ENCODE measurements around the gene FOXO6.

The FOXO6 gene

DNA sequence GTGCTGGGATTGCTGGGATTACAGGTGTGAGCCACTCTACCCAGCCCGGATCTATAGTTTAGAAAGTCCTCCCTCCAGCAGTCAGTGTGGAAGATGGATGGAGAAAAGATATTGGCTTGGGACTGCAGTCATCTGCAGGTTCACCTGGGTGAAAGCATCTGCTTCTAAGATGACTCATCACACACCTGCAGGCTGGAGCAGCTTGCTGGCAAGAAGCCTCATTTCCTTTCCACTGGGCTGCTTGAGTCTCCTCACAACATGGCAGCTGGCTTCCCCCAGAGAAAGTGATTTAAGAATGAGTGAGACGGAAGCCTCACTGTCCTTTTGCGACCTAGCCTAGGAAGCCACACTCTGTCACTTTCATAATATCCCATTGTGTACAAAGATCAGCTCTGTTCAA, 50.0 kb downstream of the FOXO6 start:
- DNase-seq: no peak

DNA sequence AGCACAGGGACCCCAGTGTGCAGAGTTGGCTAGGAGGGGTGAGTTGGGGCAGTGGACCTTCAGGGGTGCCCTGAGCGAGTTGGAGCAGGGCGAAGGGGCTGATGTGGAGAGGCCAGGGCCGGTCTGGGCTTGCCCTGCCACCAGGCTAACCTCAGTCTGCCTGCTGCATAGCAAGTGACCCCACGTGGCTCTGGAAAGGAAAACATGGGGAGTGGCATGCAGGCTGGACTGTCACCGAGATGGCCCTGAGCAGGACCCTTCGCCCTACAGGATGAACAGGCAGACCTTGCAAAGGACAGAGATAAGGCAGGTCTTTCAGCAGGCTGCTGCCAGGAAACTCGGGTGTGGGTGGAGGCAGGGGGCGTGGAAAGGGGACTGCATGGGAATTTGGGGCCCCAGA, 51.5 kb downstream of the FOXO6 start:
- DNase-seq: no peak

DNA sequence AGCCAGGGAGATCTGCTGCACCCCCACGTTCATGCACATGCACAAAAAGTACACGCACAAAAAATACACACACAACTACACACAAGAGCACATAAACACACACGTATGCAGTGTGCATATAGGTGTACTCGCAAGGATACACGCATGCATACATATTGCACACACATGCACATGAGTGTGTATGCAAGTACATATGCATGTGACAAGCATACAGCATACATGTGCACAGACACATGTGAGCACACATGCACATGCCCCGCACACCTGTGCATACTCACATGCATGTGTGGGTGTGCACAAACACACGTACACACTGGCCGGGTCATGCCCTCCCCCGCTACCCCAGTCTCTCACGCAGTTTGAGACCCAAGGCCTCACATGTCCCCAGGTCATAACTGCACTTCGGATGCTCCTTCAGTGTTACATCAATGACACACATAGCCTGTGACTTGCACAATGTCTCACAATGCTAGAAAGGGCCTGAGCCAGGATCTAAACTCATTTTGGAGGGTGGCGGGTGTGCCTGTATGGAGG, 52.6 kb downstream of the FOXO6 start:
- no peak for DNase-seq

DNA sequence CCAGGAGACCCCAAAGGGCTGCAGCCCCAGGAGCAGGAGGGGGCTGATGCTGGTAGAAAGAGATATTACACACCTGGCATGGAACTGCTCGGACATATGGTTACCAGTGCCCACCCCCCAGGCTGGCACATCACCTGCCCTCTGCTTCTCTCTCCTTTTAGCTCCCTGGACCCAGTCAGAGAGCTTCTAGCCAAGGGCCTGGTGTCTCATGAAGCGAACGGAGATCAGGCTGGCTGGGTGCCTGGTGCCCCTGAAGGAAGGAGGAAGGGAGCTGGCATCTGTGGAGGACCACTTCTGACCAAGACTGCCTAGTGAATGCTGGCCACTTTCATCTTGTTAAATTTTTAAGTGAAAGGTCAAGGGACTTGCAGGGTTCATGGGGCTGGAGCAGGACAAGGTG, 53.1 kb downstream of the FOXO6 start:
- no peak for DNase-seq

- DNase-seq: no peak
These were observed 53.6 kb downstream of the FOXO6 start for GRCh38 chr1:41414716-41415306.

DNA sequence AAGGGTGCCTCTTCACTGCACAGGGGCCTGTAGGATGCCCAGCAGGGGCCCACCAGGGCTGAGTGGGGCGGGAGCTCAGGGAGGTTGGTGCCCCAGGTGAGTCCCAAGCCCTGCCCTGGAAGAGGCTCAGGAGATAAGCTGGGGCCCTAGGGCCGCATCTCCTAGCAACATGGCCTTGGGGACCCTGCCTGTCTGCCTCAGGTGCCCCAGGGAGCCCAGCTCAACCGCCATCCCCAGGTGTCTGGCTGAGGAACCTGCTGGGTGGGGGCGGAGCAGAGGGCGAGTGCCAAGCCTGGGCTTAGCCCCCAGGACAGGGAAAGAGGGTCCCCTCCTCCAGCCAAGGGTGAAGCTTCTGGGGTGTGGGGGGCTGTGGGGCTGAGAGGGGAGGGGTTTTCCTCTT, 54.8 kb downstream of the FOXO6 start:
- DNase-seq: no peak

- DNase-seq: peak; percentile 80
These were observed 55.5 kb downstream of the FOXO6 start for GRCh38 chr1:41416552-41417334.

DNA sequence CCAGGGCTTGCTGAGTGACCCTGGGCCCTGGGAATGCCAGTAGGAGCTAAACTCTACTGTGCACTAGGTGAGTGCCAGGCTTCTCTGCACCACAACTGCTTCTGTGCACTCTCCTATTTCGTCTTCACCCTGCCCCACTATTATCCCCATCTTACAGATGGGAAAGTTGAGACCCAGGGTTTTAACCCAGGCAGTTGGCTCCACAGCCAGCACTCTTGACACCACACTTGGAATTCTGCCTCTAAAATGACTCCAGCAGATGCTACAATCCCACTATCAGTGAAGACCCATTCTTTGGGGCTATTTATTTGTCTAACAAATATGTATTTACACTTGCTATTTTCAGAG, 56.1 kb downstream of the FOXO6 start:
- DNase-seq: no peak

- DNase-seq: no peak
These were observed 56.5 kb downstream of the FOXO6 start for GRCh38 chr1:41417746-41418145.

DNA sequence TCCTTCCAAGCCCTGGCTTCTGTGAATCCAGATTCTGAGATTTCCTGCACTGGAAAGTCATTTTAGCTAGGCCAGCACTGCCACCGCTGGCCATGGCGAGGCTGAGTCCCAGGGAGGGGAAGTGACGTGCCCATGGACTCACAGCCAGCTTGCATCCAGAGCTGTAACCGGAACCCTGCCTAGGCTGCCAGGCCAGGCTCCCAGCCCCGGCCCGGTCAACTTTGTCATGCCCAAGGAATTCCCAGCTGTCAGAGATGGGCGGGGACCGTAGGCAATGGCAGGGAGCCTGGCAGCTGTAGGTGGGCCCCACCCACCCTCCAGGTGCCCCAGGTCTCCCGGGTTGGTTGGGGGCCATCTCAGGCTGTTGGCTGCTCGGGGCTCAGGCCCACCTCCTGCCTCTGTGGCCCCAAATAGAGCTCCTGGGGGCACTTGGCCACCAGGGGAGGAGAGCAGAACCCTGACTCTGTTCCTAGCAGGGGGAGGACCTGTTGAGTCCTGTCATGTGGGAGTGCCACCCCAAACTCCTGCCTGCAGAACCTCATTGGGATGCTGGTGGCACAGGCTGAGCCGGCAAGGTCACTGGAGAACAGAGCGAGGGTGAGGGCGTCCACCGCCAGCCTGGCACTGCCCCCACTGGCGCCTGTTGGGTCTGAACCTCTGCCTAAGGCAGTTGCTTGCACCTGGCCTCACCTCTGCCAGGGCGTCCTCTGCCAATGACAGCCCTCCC, 57.8 kb downstream of the FOXO6 start:
- peak; percentile 92 for DNase-seq

DNA sequence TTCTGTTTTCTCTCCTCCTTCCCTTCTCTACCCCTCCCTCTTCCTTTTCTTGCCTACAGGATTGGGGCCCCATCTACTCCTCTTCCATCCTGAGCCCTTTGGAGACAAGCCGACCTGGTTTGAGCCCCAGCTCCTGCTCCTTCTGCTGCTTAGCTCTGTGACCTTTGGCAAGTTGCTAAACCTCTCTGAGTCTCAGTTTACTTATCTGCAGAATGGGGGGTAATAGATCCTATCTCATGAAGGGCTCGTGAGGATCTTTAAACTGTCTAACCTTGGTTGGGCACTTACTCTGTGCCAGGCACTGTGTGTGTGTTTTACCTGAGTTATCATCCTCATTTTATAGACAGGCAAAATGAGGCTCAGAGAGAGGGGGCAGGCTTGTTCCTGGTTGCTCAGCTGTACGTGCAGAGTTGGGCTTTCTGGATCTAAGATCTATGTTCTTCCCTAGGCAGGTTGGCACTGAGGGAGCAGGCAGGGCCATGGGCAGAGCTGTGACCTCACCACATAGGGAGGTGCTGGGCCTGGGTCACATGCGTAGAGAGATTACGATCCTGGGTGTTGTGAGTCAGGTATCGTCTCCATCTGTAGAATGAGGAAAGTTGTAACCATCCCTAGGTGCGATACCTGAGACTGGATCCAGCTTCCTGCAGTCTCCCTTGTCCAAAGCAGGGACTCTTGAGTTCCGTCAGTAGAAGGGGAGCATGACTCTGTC, 58.5 kb downstream of the FOXO6 start:
- DNase-seq: no peak

DNA sequence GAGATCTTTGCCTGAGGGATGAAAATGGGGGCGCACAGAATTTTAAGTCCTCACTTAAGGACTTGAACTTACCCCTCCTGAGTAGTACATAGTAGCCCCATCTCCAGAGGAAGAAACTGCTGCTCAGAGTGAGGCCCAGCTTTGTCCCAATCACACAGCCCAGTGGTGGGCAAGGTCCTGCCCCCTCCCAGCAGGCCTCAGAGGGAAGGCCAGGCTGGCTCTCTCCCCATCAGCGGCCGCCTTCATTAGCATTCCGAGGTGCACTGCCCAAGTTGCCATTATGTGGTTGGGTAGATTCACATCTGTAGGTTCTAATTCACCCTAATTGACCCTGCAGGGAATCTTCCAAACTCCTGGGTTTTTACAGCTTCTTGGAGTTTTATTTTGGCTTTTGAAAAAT, 59.1 kb downstream of the FOXO6 start:
- DNase-seq: no peak

GRCh38 chr1:41420860-41421259, 59.6 kb downstream of the FOXO6 start:
- no peak for DNase-seq

DNA sequence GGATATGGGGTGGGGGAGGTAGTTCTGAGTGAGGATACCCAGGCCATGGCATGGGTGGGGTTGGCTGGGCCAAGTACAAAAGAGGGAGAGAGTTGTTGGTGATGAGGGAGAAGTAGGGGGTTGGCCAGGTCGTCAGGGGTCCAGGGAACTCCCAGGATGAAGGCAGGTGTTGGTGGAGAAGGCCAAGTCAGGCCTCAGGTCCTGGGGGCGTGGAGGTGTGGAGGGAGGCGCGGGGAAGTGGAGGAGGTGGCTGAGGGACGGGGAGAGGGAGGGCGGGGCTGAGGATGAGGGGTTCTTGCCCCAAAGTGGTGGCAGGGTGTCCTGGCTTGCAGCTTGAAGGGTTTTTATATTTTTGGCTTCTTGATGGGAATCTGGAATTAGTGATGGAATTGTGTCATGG, 61.1 kb downstream of the FOXO6 start:
- no peak for DNase-seq

- no peak for DNase-seq
These were observed 62.4 kb downstream of the FOXO6 start for GRCh38 chr1:41423511-41424191.

- no peak for DNase-seq
These were observed 63.4 kb downstream of the FOXO6 start for GRCh38 chr1:41424581-41425118.

DNA sequence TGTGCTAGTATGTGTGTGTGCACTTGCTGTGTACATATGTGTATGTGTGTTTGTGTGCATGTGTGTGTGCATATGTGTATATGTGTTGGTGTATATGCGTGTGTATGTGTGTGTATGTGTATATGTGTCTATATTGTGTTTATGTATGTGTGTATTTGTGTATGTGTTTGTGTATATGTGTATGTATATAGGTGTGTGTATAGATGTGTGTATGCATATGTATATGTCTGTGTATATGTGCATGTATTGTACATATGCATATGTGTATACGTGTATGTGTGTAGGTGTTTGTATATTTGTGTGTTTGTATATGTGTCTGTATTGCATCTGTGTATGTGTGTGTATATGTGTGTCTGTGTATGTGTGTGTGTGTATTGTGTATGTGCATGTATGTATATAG, 64.1 kb downstream of the FOXO6 start:
- no peak for DNase-seq

GRCh38 chr1:41426201-41426890, 65.1 kb downstream of the FOXO6 start:
- DNase-seq: no peak

GRCh38 chr1:41427122-41427913, 66.1 kb downstream of the FOXO6 start:
- DNase-seq: no peak

DNA sequence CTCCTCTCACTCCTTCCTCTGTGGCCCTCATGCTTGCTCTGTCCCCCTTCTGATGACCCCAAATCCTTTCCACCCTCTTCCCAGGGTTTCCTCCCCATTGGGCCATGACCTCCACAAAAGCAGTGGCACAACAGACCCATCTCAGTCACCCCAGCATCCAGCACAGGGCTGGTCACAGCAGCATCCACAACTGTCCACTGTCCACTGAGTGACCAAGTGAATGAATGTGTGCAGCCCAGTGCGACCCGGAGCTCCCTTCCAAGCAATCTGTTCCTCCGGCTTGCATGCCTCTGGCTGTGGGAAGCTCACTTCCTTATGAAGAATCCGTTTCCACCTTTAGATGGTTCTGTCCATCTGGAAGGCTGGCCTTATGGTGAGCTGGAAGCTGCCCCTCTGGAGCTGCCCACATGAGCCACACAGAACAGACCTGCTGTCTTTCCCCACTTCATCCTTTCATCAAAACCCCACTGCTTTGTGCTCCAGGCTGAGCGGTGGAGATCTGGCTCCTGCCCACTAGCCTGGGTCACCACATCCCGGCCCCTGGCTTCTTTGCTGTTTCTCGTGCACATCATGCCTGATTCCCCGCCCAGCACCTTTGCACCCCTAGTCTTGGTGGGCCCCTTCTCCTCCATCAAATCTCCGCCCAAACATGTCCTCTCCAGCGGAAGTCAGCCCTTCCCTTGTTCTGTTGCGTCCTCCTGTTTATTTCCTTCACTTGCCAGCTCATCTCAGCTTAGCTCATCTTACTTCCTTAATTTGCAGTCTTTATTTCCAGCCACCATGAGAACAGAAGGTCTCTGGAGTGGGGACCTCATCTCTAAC, 66.9 kb downstream of the FOXO6 start:
- DNase-seq: no peak
